NCI-H510A (cell line): ENCODE measurements around the gene EFL1.

ENCODE experiments used
- DNase-seq: peaks from one replicate; lab custom pipeline; 2025; lab: John Stamatoyannopoulos, UW

Gene EFL1

GRCh38 chr15:82081914-82082762, 180.4 kb downstream of the EFL1 start:
- DNase-seq: no peak

- DNase-seq: no peak
Measured at GRCh38 chr15:82080774-82081173, 181.8 kb downstream of the EFL1 start.
